Stimulated activated CD8-positive, alpha-beta memory T cell treated with anti-CD3 and anti-CD28 coated beads, Interleukin-7, amount 100 ng/mL, for 24 hours (primary cell): ENCODE measurements around the gene RNF207.

ENCODE experiments used
- DNase-seq: peaks from one replicate; pipeline ENCODE4 v3.0.0-alpha.2; 2020; ENCODE audit warnings: low read depth

Gene RNF207

GRCh38 chr1:6269720-6270400 is 63.9 kb downstream of the RNF207 start:
- DNase-seq: no peak

GRCh38 chr1:6270401-6270800 is 64.5 kb downstream of the RNF207 start:
- no peak for DNase-seq
